GM10248 (cell line): ENCODE measurements around the gene KCNQ2.
"Not testable (repeated sequence)": the region's sequence is repeated elsewhere in the genome, so short reads cannot be mapped to it uniquely, and the experiment has no call there.

ENCODE experiments used
- CTCF ChIA-PET: fragments of 300-600 bp; sonication (Branson Sonifier 250); formaldehyde crosslinking; extraction: SDS; loops from one replicate; lab custom pipeline; 2021; ENCODE audit warnings: antibody characterized with exemption; lab: Yijun Ruan, JAX
- POLR2A ChIA-PET: fragments of 350-650 bp; sonication (Branson Sonifier 250); formaldehyde crosslinking; extraction: SDS; loops from one replicate; lab custom pipeline; 2020; ENCODE audit warnings: antibody characterized with exemption; lab: Yijun Ruan, JAX
- DNase-seq: peaks from one replicate; pipeline ENCODE4 v3.0.0; 2012; ENCODE audit errors: extremely low spot score
- CTCF ChIP-seq: IDR thresholded peaks from 2 replicates; pipeline ENCODE4 v1.5.1; 2012; ENCODE audit warnings: mild to moderate bottlenecking, low read depth; ENCODE audit errors: extremely low read depth, missing control alignments, control extremely low read depth

KCNQ2 gene

GRCh38 chr20:63384336-63384735 is 88.1 kb downstream of the KCNQ2 start:
- no peak for DNase-seq
- ChIA-PET POLR2A (no interaction called here), CTCF (interaction anchor here (0.9 kb wide), 1 partner anchor 75 kb away, joined by 4 read pairs; no protein-coding TSS in a partner anchor)
- TF ChIP-seq CTCF, result no peak

- no peak for DNase-seq
- POLR2A ChIA-PET, result no interaction called here
- CTCF ChIA-PET, result interaction anchor here (0.9 to 3.7 kb wide), 3 partner anchors 73 to 160 kb away, joined by 4 to 35 read pairs (median 18); no protein-coding TSS in a partner anchor
- no peak for TF ChIP-seq CTCF
Measured at GRCh38 chr20:63383556-63383955, 88.9 kb downstream of the KCNQ2 start.

GRCh38 chr20:63382551-63383300 is 89.7 kb downstream of the KCNQ2 start:
- POLR2A ChIA-PET, result no interaction called here
- no peak for TF ChIP-seq CTCF
- CTCF ChIA-PET, result interaction anchor here (0.7 to 3.7 kb wide), 10 partner anchors 11 to 159 kb away, joined by 3 to 35 read pairs (median 6); no protein-coding TSS in a partner anchor
- DNase-seq, result no peak

GRCh38 chr20:63381781-63382431 is 90.5 kb downstream of the KCNQ2 start:
- DNase-seq, result peak; percentile 77
- TF ChIP-seq CTCF, result peak; percentile 82
- ChIA-PET CTCF (interaction anchor here (0.7 to 3.7 kb wide), 15 partner anchors 11 to 158 kb away, joined by 3 to 35 read pairs (median 4); partner anchors contain the start of gene BIRC7), POLR2A (no interaction called here)

- DNase-seq, result no peak
- ChIA-PET POLR2A (no interaction called here), CTCF (interaction anchor here (1.1 to 3.7 kb wide), 9 partner anchors 10 to 157 kb away, joined by 3 to 35 read pairs (median 7); partner anchors contain the start of gene BIRC7)
- TF ChIP-seq CTCF, result no peak
Measured at GRCh38 chr20:63380346-63380870, 92.0 kb downstream of the KCNQ2 start.

- CTCF ChIA-PET, result interaction anchor here (3.7 kb wide), 1 partner anchor 156 kb away, joined by 35 read pairs; no protein-coding TSS in a partner anchor
- DNase-seq, POLR2A ChIA-PET: not testable (repeated sequence)
Measured at GRCh38 chr20:63379872-63380271, 92.6 kb downstream of the KCNQ2 start.
